Peyer's patch (tissue), 4 donors: ENCODE data around the gene BABAM1. TPM values are rescaled to one million over a fixed set of nuclear protein-coding genes. Genes with fewer than 3 reads are reported as not detected.

Source experiments
- DNase-seq, 3 donors: peaks; one replicate each; pipeline ENCODE4 v3.0.0-alpha.2; 2017 to 2019
- H3K27ac ChIP-seq, 4 donors: fragments of 200-600 bp; sonication (generic); one replicate each; pipeline ENCODE4 v1.5.1; 2016 to 2019
- H3K27me3 ChIP-seq, 2 donors: fragments of 200-600 bp; sonication (generic); one replicate each; pipeline ENCODE4 v1.5.1; 2019
- H3K36me3 ChIP-seq, 3 donors: fragments of 200-600 bp; sonication (generic); one replicate each; pipeline ENCODE4 v1.5.1; 2016 to 2019
- H3K4me1 ChIP-seq, 4 donors: fragments of 200-600 bp; sonication (generic); one replicate each; pipeline ENCODE4 v1.5.1; 2016 to 2019
- H3K4me3 ChIP-seq, 4 donors: fragments of 200-600 bp; sonication (generic); 1 replicate in 3 of 4; 2 replicates in 1 of 4; pipeline ENCODE4 v1.5.1; 2016 to 2019; ENCODE audit warnings: mild to moderate bottlenecking in 1 of 4
- H3K9me3 ChIP-seq, 4 donors: fragments of 200-600 bp; sonication (generic); one replicate each; pipeline ENCODE4 v1.5.1; 2016 to 2019; ENCODE audit warnings: mild to moderate bottlenecking in 1 of 4
- CTCF ChIP-seq, 6 experiments: fragments of 450-650 bp in 4 of 6; fragments of 200-600 bp in 2 of 6; sonication (generic) in 1 of 6; IDR thresholded peaks; one replicate each; pipeline ENCODE4 v1.5.1; 2017 to 2019; ENCODE audit warnings: antibody characterized with exemption in 6 of 6, mild to moderate bottlenecking in 3 of 6, moderate library complexity in 1 of 6
- POLR2A ChIP-seq, 2 donors: fragments of 450-650 bp; IDR thresholded peaks; one replicate each; pipeline ENCODE4 v1.5.1; 2017; ENCODE audit warnings: antibody characterized with exemption in 2 of 2, mild to moderate bottlenecking in 2 of 2, moderate library complexity in 2 of 2
- total RNA-seq, 4 donors: library from RNA; depleted of rRNA; stranded (reverse); fragments of >200 nt; gene quantifications; one replicate each; pipeline ENCODE4 v1.1.0, GENCODE V29; 2016

BABAM1 gene
- total RNA-seq, 4 donors from 2014 or later: 51.8 to 174 (median 59.2) TPM

- peaks cover 0 to 44% (median 0%) of the 10 kb centered on the region in 3 donors for H3K36me3 ChIP-seq
Observed at GRCh38 chr19:17321655-17322489, 54.6 kb downstream of the BABAM1 start.

GRCh38 chr19:17322854-17323253, 55.6 kb downstream of the BABAM1 start:
- Histone ChIP-seq H3K4me3 (no peak overlapping the region), H3K27me3 (no peaks in the 10 kb centered on the region), H3K9me3 (no peaks in the 10 kb centered on the region), H3K4me1 (peaks cover 0 to 11% (median 2%) of the 10 kb centered on the region in 4 donors), H3K36me3 (peaks cover 0 to 43% (median 0%) of the 10 kb centered on the region in 3 donors), H3K27ac (peak overlapping the region in 1 of 4 donors; percentile 52)
- DNase-seq: no peak
- TF ChIP-seq CTCF (IDR thresholded peaks at IDR 0.05) (no peak), POLR2A (IDR thresholded peaks at IDR 0.05) (no peak)

More at GRCh38 chr19:17321655-17322489, 54.6 kb downstream of the BABAM1 start:
- no peaks in the 10 kb centered on the region for H3K9me3 ChIP-seq
- no peak overlapping the region for H3K4me3 ChIP-seq
- TF ChIP-seq CTCF (IDR thresholded peaks at IDR 0.05) (no peak), POLR2A (IDR thresholded peaks at IDR 0.05) (no peak)
- DNase-seq: no peak
- peaks cover 0 to 11% (median 2%) of the 10 kb centered on the region in 4 donors for H3K4me1 ChIP-seq
- no peak overlapping the region for H3K27ac ChIP-seq
- no peaks in the 10 kb centered on the region for H3K27me3 ChIP-seq

GRCh38 chr19:17323300-17323963, 56.2 kb downstream of the BABAM1 start:
- H3K27ac ChIP-seq: peak overlapping the region in 1 of 4 donors; percentile 52
- peak overlapping the region in 1 of 4 donors; percentile 29 for H3K4me3 ChIP-seq
- H3K9me3 ChIP-seq: no peaks in the 10 kb centered on the region
- no peaks in the 10 kb centered on the region for H3K27me3 ChIP-seq
- peaks cover 0 to 42% (median 0%) of the 10 kb centered on the region in 3 donors for H3K36me3 ChIP-seq
- H3K4me1 ChIP-seq: peaks cover 0 to 16% (median 4%) of the 10 kb centered on the region in 4 donors
- no peak for DNase-seq
- no peak for TF ChIP-seq CTCF (IDR thresholded peaks at IDR 0.05)
- no peak for TF ChIP-seq POLR2A (IDR thresholded peaks at IDR 0.05)

GRCh38 chr19:17323964-17324332, 56.7 kb downstream of the BABAM1 start:
- peak in 1 of 3 donors; percentile 34 for DNase-seq
- H3K27ac ChIP-seq: peak overlapping the region in 1 of 4 donors; percentile 52
- H3K4me1 ChIP-seq: peaks cover 0 to 22% (median 7%) of the 10 kb centered on the region in 4 donors
- H3K4me3 ChIP-seq: peak overlapping the region in 1 of 4 donors; percentile 29
- no peaks in the 10 kb centered on the region for H3K27me3 ChIP-seq
- H3K9me3 ChIP-seq: no peaks in the 10 kb centered on the region
- no peak for TF ChIP-seq CTCF (IDR thresholded peaks at IDR 0.05)
- TF ChIP-seq POLR2A (IDR thresholded peaks at IDR 0.05): no peak
- H3K36me3 ChIP-seq: peaks cover 0 to 37% (median 0%) of the 10 kb centered on the region in 3 donors

- Histone ChIP-seq H3K4me1 (peaks cover 3 to 28% (median 13%) of the 10 kb centered on the region in 4 donors), H3K9me3 (no peaks in the 10 kb centered on the region), H3K4me3 (no peak overlapping the region), H3K27ac (peak overlapping the region in 1 of 4 donors; percentile 52), H3K27me3 (peaks cover 0 to 6% of the 10 kb centered on the region in 2 donors), H3K36me3 (peaks cover 0 to 31% (median 0%) of the 10 kb centered on the region in 3 donors)
- TF ChIP-seq CTCF (IDR thresholded peaks at IDR 0.05) (no peak), POLR2A (IDR thresholded peaks at IDR 0.05) (no peak)
- DNase-seq: no peak
Observed at GRCh38 chr19:17324357-17325114, 57.3 kb downstream of the BABAM1 start.
